Osteoblast (primary cell): ENCODE results near the gene MAGI1. TPM values are rescaled to one million over a fixed set of nuclear protein-coding genes. Genes with fewer than 3 reads are reported as not detected.
"Not testable (repeated sequence)": the region's sequence is repeated elsewhere in the genome, so short reads cannot be mapped to it uniquely, and the experiment has no call there.

Experiments used
- DNase-seq: peaks from one replicate; pipeline ENCODE4 v3.0.0; 2011; ENCODE audit warnings: low spot score, mixed read lengths; ENCODE audit not compliant: insufficient read length; ENCODE audit errors: missing footprints
- H2AFZ ChIP-seq: 2 replicates; pipeline ENCODE4 v1.6.0; 2011; ENCODE audit warnings: mild to moderate bottlenecking, low read length
- H3K27ac ChIP-seq: 2 replicates; pipeline ENCODE4 v1.5.1; 2011; ENCODE audit warnings: mild to moderate bottlenecking, low read depth, low read length, moderate library complexity
- H3K27me3 ChIP-seq: 2 replicates; pipeline ENCODE4 v1.6.0; 2012; ENCODE audit warnings: mild to moderate bottlenecking, control low read depth, inconsistent platforms, low read length, moderate library complexity; ENCODE audit not compliant: insufficient read depth
- H3K36me3 ChIP-seq: 2 replicates; pipeline ENCODE4 v1.5.1; 2011; ENCODE audit warnings: mild to moderate bottlenecking, low read length, control low read depth, moderate library complexity; ENCODE audit not compliant: insufficient read depth
- H3K4me1 ChIP-seq: 2 replicates; pipeline ENCODE4 v1.5.1; 2011; ENCODE audit warnings: mild to moderate bottlenecking, low read length, control low read depth, moderate library complexity; ENCODE audit not compliant: insufficient read depth
- H3K4me2 ChIP-seq: 2 replicates; pipeline ENCODE4 v1.6.0; 2011; ENCODE audit warnings: mild to moderate bottlenecking, low read length; ENCODE audit not compliant: insufficient read depth
- H3K4me3 ChIP-seq: fragments of 200-600 bp; sonication (generic); 3 replicates; pipeline ENCODE4 v1.5.1; 2012; ENCODE audit warnings: mild to moderate bottlenecking, low read length, inconsistent platforms; ENCODE audit not compliant: insufficient read depth
- H3K79me2 ChIP-seq: 2 replicates; pipeline ENCODE4 v1.6.0; 2012; ENCODE audit warnings: mild to moderate bottlenecking, low read length, control low read depth, inconsistent platforms; ENCODE audit not compliant: insufficient read depth
- H3K9me3 ChIP-seq: 2 replicates; pipeline ENCODE4 v1.5.1; 2011; ENCODE audit warnings: low read depth, low read length, control low read depth
- H4K20me1 ChIP-seq: 2 replicates; pipeline ENCODE4 v1.6.0; 2012; ENCODE audit warnings: mild to moderate bottlenecking, low read length, control low read depth; ENCODE audit not compliant: insufficient read depth
- total RNA-seq: library from RNA; depleted of rRNA; stranded (reverse); fragments of >200 nt; gene quantifications from 2 replicates; pipeline ENCODE4 v1.2.3, GENCODE V29; 2012
- TF ChIP-seq, protein P1 (sequence below): IDR thresholded peaks from 2 replicates; pipeline ENCODE4 v1.5.1; 2011; ENCODE audit warnings: mild to moderate bottlenecking, low read depth, low read length, moderate library complexity; ENCODE audit errors: extremely low read depth

Gene MAGI1
- total RNA-seq, 1 donor: 66.6 TPM

GRCh38 chr3:65723985-65724384 is 314.7 kb downstream of the MAGI1 start:
- Histone ChIP-seq H3K36me3 (no peaks in the 10 kb centered on the region), H3K27ac (no peak overlapping the region), H3K4me3 (no peak overlapping the region), H2AFZ (no peak overlapping the region), H3K79me2 (peaks cover 27% of the 10 kb centered on the region), H3K4me2 (no peak overlapping the region), H3K27me3 (no peaks in the 10 kb centered on the region), H4K20me1 (peaks cover 66% of the 10 kb centered on the region), H3K9me3 (no peaks in the 10 kb centered on the region), H3K4me1 (peaks cover under 1% of the 10 kb centered on the region)
- DNase-seq: no peak
- TF ChIP-seq, protein P1, sequence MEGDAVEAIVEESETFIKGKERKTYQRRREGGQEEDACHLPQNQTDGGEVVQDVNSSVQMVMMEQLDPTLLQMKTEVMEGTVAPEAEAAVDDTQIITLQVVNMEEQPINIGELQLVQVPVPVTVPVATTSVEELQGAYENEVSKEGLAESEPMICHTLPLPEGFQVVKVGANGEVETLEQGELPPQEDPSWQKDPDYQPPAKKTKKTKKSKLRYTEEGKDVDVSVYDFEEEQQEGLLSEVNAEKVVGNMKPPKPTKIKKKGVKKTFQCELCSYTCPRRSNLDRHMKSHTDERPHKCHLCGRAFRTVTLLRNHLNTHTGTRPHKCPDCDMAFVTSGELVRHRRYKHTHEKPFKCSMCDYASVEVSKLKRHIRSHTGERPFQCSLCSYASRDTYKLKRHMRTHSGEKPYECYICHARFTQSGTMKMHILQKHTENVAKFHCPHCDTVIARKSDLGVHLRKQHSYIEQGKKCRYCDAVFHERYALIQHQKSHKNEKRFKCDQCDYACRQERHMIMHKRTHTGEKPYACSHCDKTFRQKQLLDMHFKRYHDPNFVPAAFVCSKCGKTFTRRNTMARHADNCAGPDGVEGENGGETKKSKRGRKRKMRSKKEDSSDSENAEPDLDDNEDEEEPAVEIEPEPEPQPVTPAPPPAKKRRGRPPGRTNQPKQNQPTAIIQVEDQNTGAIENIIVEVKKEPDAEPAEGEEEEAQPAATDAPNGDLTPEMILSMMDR: no peak

GRCh38 chr3:65723011-65723410 is 315.7 kb downstream of the MAGI1 start:
- Histone ChIP-seq H3K4me2 (no peak overlapping the region), H3K27me3 (no peaks in the 10 kb centered on the region), H4K20me1 (peaks cover 58% of the 10 kb centered on the region), H3K4me1 (no peaks in the 10 kb centered on the region), H3K79me2 (peaks cover 24% of the 10 kb centered on the region), H3K27ac (no peak overlapping the region), H2AFZ (no peak overlapping the region), H3K36me3 (no peaks in the 10 kb centered on the region), H3K4me3 (no peak overlapping the region), H3K9me3 (no peaks in the 10 kb centered on the region)
- DNase-seq: no peak
- TF ChIP-seq, protein P1: no peak

DNA sequence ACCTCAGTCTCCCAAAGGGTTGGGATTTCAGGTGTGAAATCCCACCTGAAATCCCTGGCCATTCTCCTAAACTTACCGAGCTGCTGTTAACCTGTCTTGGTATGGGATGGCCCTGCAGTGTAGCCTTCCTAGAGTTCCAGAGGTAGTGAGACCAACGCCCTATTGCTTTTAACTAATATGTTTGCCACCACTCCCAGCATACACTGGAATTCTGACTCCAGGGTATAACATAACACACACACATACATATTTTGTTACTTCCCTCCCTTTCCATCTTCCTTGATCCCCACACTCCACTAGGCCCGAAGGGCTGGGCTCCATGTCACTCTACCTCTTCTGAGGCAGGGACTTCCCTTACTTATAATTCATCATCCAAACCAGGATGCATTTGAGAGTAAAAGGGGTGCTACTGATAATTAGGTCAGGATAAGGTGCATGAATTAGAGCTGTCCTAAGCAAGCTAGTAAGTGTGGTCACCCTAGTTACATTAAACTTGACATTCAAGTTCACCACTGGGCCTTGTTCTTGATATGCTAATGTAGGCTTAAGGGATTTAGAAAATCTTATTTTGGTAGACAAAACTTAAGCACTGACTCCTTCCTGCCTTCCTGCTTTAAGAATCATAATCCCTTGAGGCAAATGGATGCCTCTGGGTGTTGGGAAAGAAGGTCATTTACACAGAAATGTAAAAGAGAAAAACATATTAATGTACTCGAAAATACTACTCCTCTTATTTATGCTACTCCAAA is 317.6 kb downstream of the MAGI1 start:
- Histone ChIP-seq H3K36me3 (no peaks in the 10 kb centered on the region), H3K79me2 (peaks cover 25% of the 10 kb centered on the region), H3K27ac (no peak overlapping the region), H2AFZ (no peak overlapping the region), H3K27me3 (no peaks in the 10 kb centered on the region), H3K4me3 (no peak overlapping the region), H3K9me3 (no peaks in the 10 kb centered on the region), H3K4me2 (no peak overlapping the region), H3K4me1 (no peaks in the 10 kb centered on the region), H4K20me1 (peaks cover 48% of the 10 kb centered on the region)
- TF ChIP-seq, protein P1: no peak
- no peak for DNase-seq

DNA sequence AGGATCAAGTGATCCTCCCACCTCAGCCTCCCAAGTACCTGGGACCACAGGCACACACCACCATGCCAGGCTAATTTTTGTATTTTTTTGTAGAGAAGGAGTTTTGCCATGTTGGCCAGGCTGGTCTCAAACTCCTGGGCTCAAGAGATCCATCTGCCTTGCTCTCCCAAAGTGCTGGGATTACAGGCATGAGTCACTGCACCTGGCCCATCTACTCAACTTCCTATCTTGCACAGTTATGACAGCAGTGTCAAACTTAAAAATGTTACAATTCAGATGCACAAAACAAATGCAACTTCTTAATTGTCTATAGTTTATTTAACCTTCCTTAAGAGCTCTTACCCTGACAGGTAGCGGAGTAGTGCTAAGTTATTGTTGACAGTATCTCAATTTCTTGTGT is 319.1 kb downstream of the MAGI1 start:
- not testable (repeated sequence) for H3K27ac ChIP-seq, H3K4me1 ChIP-seq, H2AFZ ChIP-seq, H3K27me3 ChIP-seq, H3K4me3 ChIP-seq, H3K36me3 ChIP-seq, DNase-seq, H3K4me2 ChIP-seq, H3K9me3 ChIP-seq
- Histone ChIP-seq H4K20me1 (peaks cover 35% of the 10 kb centered on the region), H3K79me2 (peaks cover 20% of the 10 kb centered on the region)
